IPS DF 6.9 (cell line): ENCODE measurements around the gene ACAN.

ENCODE experiments used
- DNase-seq: peaks from one replicate; pipeline ENCODE4 v3.0.0-alpha.2; 2013; ENCODE audit warnings: low read depth, low spot score
- H3K27ac ChIP-seq: one replicate; pipeline ENCODE4 v1.5.1; 2013; ENCODE audit warnings: low read length, control low read depth
- H3K27me3 ChIP-seq: 2 replicates; pipeline ENCODE4 v1.6.1; 2013; ENCODE audit warnings: mild to moderate bottlenecking, low read length; ENCODE audit not compliant: control insufficient read depth, insufficient read depth
- H3K36me3 ChIP-seq: 2 replicates; pipeline ENCODE4 v1.6.1; 2013; ENCODE audit warnings: low read length; ENCODE audit not compliant: control insufficient read depth, insufficient read depth
- H3K4me1 ChIP-seq: 2 replicates; pipeline ENCODE4 v1.6.1; 2013; ENCODE audit warnings: low read length; ENCODE audit not compliant: control insufficient read depth, insufficient read depth
- H3K4me3 ChIP-seq: 2 replicates; pipeline ENCODE4 v1.5.1; 2013; ENCODE audit warnings: mild to moderate bottlenecking, low read length
- H3K9me3 ChIP-seq: 2 replicates; pipeline ENCODE4 v1.6.1; 2013; ENCODE audit warnings: low read length, inconsistent platforms; ENCODE audit not compliant: control insufficient read depth, insufficient read depth
- WGBS: extraction: QIAGEN DNeasy Blood & Tissue Kit; methylation state at CpG from one replicate; pipeline ENCODE4 v1.1.7; 2013; ENCODE audit warnings: mixed read lengths, missing lambda C conversion rate; ENCODE audit not compliant: insufficient read length, insufficient coverage; 5-methylcytosine and 5-hydroxymethylcytosine counted together

The ACAN gene

GRCh38 chr15:88803241-88803919, at the start of gene ACAN:
ACAN (plus strand) TSS chr15:88803436; CDS start chr15:88836207, 32,771 bp downstream.
- Histone ChIP-seq H3K4me3 (peak within 1 kb of the TSS; percentile 47; the same call in 1 of the 2 replicates), H3K27me3 (peaks cover 29% of the 10 kb centered on the region), H3K4me1 (peaks cover 2% of the 10 kb centered on the region; the same call in 1 of the 2 replicates), H3K36me3 (no peaks in the 10 kb centered on the region), H3K9me3 (no peaks in the 10 kb centered on the region), H3K27ac (no peak within 1 kb of the TSS)
- no peak for DNase-seq
- WGBS, result no CpG with 5 or more reads among the region's 61 CpGs

GRCh38 chr15:88756521-88756920, 46.7 kb upstream of the ACAN start:
- H3K36me3 ChIP-seq, result no peaks in the 10 kb centered on the region
- no peak for DNase-seq
- no CpG with 5 or more reads among the region's 4 CpGs for WGBS
- no peaks in the 10 kb centered on the region for H3K27me3 ChIP-seq
- no peaks in the 10 kb centered on the region for H3K9me3 ChIP-seq
- no peak overlapping the region for H3K4me3 ChIP-seq
- no peak overlapping the region for H3K27ac ChIP-seq
- no peaks in the 10 kb centered on the region for H3K4me1 ChIP-seq

- DNase-seq, result no peak
- H3K4me1 ChIP-seq, result no peaks in the 10 kb centered on the region
- no CpG with 5 or more reads among the region's 3 CpGs for WGBS
- no peak overlapping the region for H3K27ac ChIP-seq
- no peaks in the 10 kb centered on the region for H3K36me3 ChIP-seq
- H3K27me3 ChIP-seq, result no peaks in the 10 kb centered on the region
- H3K4me3 ChIP-seq, result no peak overlapping the region
- H3K9me3 ChIP-seq, result no peaks in the 10 kb centered on the region
Measured at GRCh38 chr15:88756921-88757320, 46.3 kb upstream of the ACAN start.

GRCh38 chr15:88759872-88760271, 43.4 kb upstream of the ACAN start:
- no peak for DNase-seq
- Histone ChIP-seq H3K4me1 (no peaks in the 10 kb centered on the region), H3K27ac (no peak overlapping the region), H3K27me3 (no peaks in the 10 kb centered on the region), H3K9me3 (no peaks in the 10 kb centered on the region), H3K36me3 (no peaks in the 10 kb centered on the region), H3K4me3 (no peak overlapping the region)
- WGBS, result no CpG with 5 or more reads among the region's 1 CpG

GRCh38 chr15:88764448-88764847, 38.8 kb upstream of the ACAN start:
- no peak for DNase-seq
- no peak overlapping the region for H3K4me3 ChIP-seq
- H3K9me3 ChIP-seq, result no peaks in the 10 kb centered on the region
- H3K27ac ChIP-seq, result no peak overlapping the region
- no peaks in the 10 kb centered on the region for H3K36me3 ChIP-seq
- no CpG with 5 or more reads among the region's 1 CpG for WGBS
- H3K27me3 ChIP-seq, result peaks cover 4% of the 10 kb centered on the region; the same call in 1 of the 2 replicates
- H3K4me1 ChIP-seq, result no peaks in the 10 kb centered on the region

GRCh38 chr15:88765212-88765611, 38.0 kb upstream of the ACAN start:
- no peaks in the 10 kb centered on the region for H3K36me3 ChIP-seq
- DNase-seq, result no peak
- H3K9me3 ChIP-seq, result no peaks in the 10 kb centered on the region
- no peaks in the 10 kb centered on the region for H3K4me1 ChIP-seq
- no peak overlapping the region for H3K27ac ChIP-seq
- H3K4me3 ChIP-seq, result no peak overlapping the region
- H3K27me3 ChIP-seq, result peaks cover 8% of the 10 kb centered on the region; the same call in 1 of the 2 replicates
- WGBS, result 100% methylated on average over 1 of the region's 2 CpGs

GRCh38 chr15:88769161-88769971, 33.9 kb upstream of the ACAN start:
- Histone ChIP-seq H3K9me3 (no peaks in the 10 kb centered on the region), H3K27ac (no peak overlapping the region), H3K4me3 (peak overlapping the region; percentile 50; the same call in 1 of the 2 replicates), H3K36me3 (no peaks in the 10 kb centered on the region), H3K27me3 (peaks cover 8% of the 10 kb centered on the region; the same call in 1 of the 2 replicates), H3K4me1 (no peaks in the 10 kb centered on the region)
- no peak for DNase-seq
- WGBS, result no CpG with 5 or more reads among the region's 38 CpGs

- Histone ChIP-seq H3K27me3 (no peaks in the 10 kb centered on the region), H3K36me3 (no peaks in the 10 kb centered on the region), H3K4me1 (no peaks in the 10 kb centered on the region), H3K9me3 (no peaks in the 10 kb centered on the region), H3K4me3 (no peak overlapping the region), H3K27ac (no peak overlapping the region)
- DNase-seq, result no peak
- WGBS, result no CpG with 5 or more reads among the region's 4 CpGs
Measured at GRCh38 chr15:88775776-88776175, 27.5 kb upstream of the ACAN start.

- Histone ChIP-seq H3K9me3 (no peaks in the 10 kb centered on the region), H3K4me1 (no peaks in the 10 kb centered on the region), H3K27me3 (no peaks in the 10 kb centered on the region), H3K27ac (no peak overlapping the region), H3K36me3 (no peaks in the 10 kb centered on the region), H3K4me3 (no peak overlapping the region)
- no CpG with 5 or more reads among the region's 3 CpGs for WGBS
- DNase-seq, result no peak
Measured at GRCh38 chr15:88776646-88777045, 26.6 kb upstream of the ACAN start.

- no peaks in the 10 kb centered on the region for H3K9me3 ChIP-seq
- DNase-seq, result no peak
- no peaks in the 10 kb centered on the region for H3K36me3 ChIP-seq
- no peaks in the 10 kb centered on the region for H3K4me1 ChIP-seq
- H3K27ac ChIP-seq, result no peak overlapping the region
- WGBS, result no CpG with 5 or more reads among the region's 1 CpG
- no peaks in the 10 kb centered on the region for H3K27me3 ChIP-seq
- H3K4me3 ChIP-seq, result no peak overlapping the region
Measured at GRCh38 chr15:88779944-88780343, 23.3 kb upstream of the ACAN start.
